HepG2 (cell line): ENCODE results near the gene DNAJC8. TPM values are rescaled to one million over a fixed set of nuclear protein-coding genes. Genes with fewer than 3 reads are reported as not detected.

Source experiments
- ATAC-seq: fragments of 200-7000 bp; cut with Tn5 transposase; 3 replicates; pipeline ENCODE4 v1.9.1; 2020; ENCODE audit warnings: mild to moderate bottlenecking, moderate library complexity
- BruUV-seq: library from RNA; stranded (reverse); fragments of 400-500 nt; replicated peaks from 2 replicates; lab custom pipeline; 2021; lab: Mats Ljungman, UMichigan
- CTCF ChIA-PET: fragments of 300-600 bp; formaldehyde crosslinking; extraction: SDS; loops from one replicate; lab custom pipeline; 2021; ENCODE audit warnings: low total read pairs, inconsistent platforms, low intra/inter-chr PET ratio; lab: Yijun Ruan, JAX
- POLR2A ChIA-PET: fragments of 350-600 bp; sonication (Branson Sonifier 250); formaldehyde crosslinking; loops from one replicate; lab custom pipeline; 2020; ENCODE audit warnings: antibody characterized with exemption, inconsistent platforms; lab: Yijun Ruan, JAX
- DNase-seq: peaks from one replicate; pipeline ENCODE4 v3.0.0-alpha.2; 2015; ENCODE audit warnings: low spot score
- FAIRE-seq: peaks from 3 replicates; lab custom pipeline; 2011; peaks lifted over from hg19 to GRCh38; lab: Jason Lieb, UNC
- H2AFZ ChIP-seq: one replicate; pipeline ENCODE4 v1.6.1; 2011; ENCODE audit warnings: low read length, inconsistent platforms
- H3K27ac ChIP-seq: fragments of 300-600 bp; 3 replicates; pipeline ENCODE4 v1.8.0; 2011; ENCODE audit warnings: mixed run types, mild to moderate bottlenecking, mixed read lengths, low read length, inconsistent platforms; ENCODE audit not compliant: insufficient read depth; ENCODE audit errors: extremely low read length
- H3K27me3 ChIP-seq, 2 experiments: fragments of 200-600 bp in 1 of 2; 2 replicates in 1 of 2; 3 replicates in 1 of 2; pipeline versions ENCODE4 v1.6.0 to v1.8.0; 2011; ENCODE audit warnings: low read length in 2 of 2, mild to moderate bottlenecking in 2 of 2, moderate library complexity in 2 of 2, inconsistent platforms in 1 of 2; ENCODE audit not compliant: insufficient read depth in 2 of 2, control insufficient read depth in 1 of 2
- H3K36me3 ChIP-seq, 2 experiments: fragments of 200-600 bp in 1 of 2; replicated peaks in 1 of 2; 2 replicates in 1 of 2; 3 replicates in 1 of 2; pipeline versions ENCODE4 v1.5.1 to v1.8.0; 2011; ENCODE audit warnings: low read length in 2 of 2, inconsistent platforms in 1 of 2; ENCODE audit not compliant: insufficient read depth in 2 of 2, control insufficient read depth in 1 of 2
- H3K4me1 ChIP-seq: 2 replicates; pipeline ENCODE4 v1.5.1; 2012; ENCODE audit warnings: low read length, inconsistent platforms; ENCODE audit not compliant: insufficient read depth
- H3K4me2 ChIP-seq: 2 replicates; pipeline ENCODE4 v1.6.0; 2011; ENCODE audit warnings: low read depth, low read length, inconsistent platforms
- H3K4me3 ChIP-seq, 3 experiments: fragments of 200-600 bp in 1 of 3; sonication (generic), shearing (Covaris generic) in 1 of 3; replicated peaks in 1 of 3; 2 replicates each; pipeline ENCODE4 v1.5.1; 2011 to 2016; ENCODE audit warnings: low read length in 3 of 3, inconsistent platforms in 2 of 3, low read depth in 2 of 3, mild to moderate bottlenecking in 2 of 3, control low read depth in 1 of 3, mixed read lengths in 1 of 3; ENCODE audit not compliant: insufficient read depth in 1 of 3
- H3K79me2 ChIP-seq: one replicate; pipeline ENCODE4 v1.6.1; 2011; ENCODE audit warnings: low read length, inconsistent platforms; ENCODE audit not compliant: insufficient read depth
- H3K9ac ChIP-seq: 2 replicates; pipeline ENCODE4 v1.6.0; 2011; ENCODE audit warnings: mild to moderate bottlenecking, low read depth, low read length, inconsistent platforms; ENCODE audit not compliant: insufficient read depth
- H3K9me3 ChIP-seq: 2 replicates; pipeline ENCODE4 v1.5.1; 2012; ENCODE audit warnings: mild to moderate bottlenecking, low read length
- H4K20me1 ChIP-seq: 2 replicates; pipeline ENCODE4 v1.6.0; 2011; ENCODE audit warnings: inconsistent platforms, mild to moderate bottlenecking, low read length, moderate library complexity; ENCODE audit not compliant: insufficient read depth
- ELF3 ChIP-seq: IDR thresholded peaks from 2 replicates; pipeline ENCODE4 v1.6.1; 2016; ENCODE audit warnings: missing genetic modification reagents, missing compliant biosample characterization
- WGBS: methylation state at CpG from one replicate; pipeline ENCODE4 v1.1.6; 2017; ENCODE audit warnings: low lambda C conversion rate; 5-methylcytosine and 5-hydroxymethylcytosine counted together
- in situ Hi-C: cut with HindIII; loops from 2 replicates; pipeline ENCODE4 v1.10.0; 2017; ENCODE audit warnings: low pct_unique_long_range_greater_than_20kb; ENCODE audit not compliant: extremely low pct_ligation_motif_present
- intact Hi-C: fragments of 100-400 bp; cut with micrococcal nuclease; formaldehyde crosslinking; loops from one replicate; pipeline ENCODE4 v1.10.0; 2022; ENCODE audit not compliant: unreplicated experiment
- polyA plus RNA-seq, 8 experiments: library from polyadenylated mRNA; depleted of rRNA in 3 of 8; stranded (reverse) in 7 of 8; unstranded in 1 of 8; fragments of >200 nt; fragmentation: Illumina TruSeq in 4 of 8; extraction: Trizol in 4 of 8; gene quantifications; 2 replicates each; pipeline versions ENCODE4 v1.2.1 to v1.2.3, GENCODE V29; 2011 to 2016; ENCODE audit warnings: low read depth in 4 of 8, missing spikeins in 1 of 8, mixed read lengths in 1 of 8; ENCODE audit not compliant: insufficient read depth in 1 of 8
- total RNA-seq, 5 experiments: library from RNA; depleted of rRNA; stranded (reverse); fragments of >200 nt; fragmentation: Illumina TruSeq; extraction: Trizol; gene quantifications; 2 replicates each; pipeline ENCODE4 v1.2.3, GENCODE V29; 2016; ENCODE audit warnings: low read depth in 1 of 5
- TF ChIP-seq, protein P1 (sequence below): sonication (generic); formaldehyde crosslinking; conservative IDR thresholded peaks from 2 replicates; pipeline ENCODE4 v1.4.0; 2020; ENCODE audit warnings: mild to moderate bottlenecking, missing genetic modification reagents, moderate library complexity
- TF ChIP-seq, protein P2 (sequence below): sonication (generic); formaldehyde crosslinking; IDR thresholded peaks from 2 replicates; pipeline ENCODE4 v1.4.0; 2020; ENCODE audit warnings: missing genetic modification reagents, borderline replicate concordance

Gene DNAJC8
- total and polyA plus RNA-seq, 2 of the 13 experiments (the other 11 are each of a cell fraction or from before 2014, with no cell fraction given), result 54.5 to 126 TPM

DNA sequence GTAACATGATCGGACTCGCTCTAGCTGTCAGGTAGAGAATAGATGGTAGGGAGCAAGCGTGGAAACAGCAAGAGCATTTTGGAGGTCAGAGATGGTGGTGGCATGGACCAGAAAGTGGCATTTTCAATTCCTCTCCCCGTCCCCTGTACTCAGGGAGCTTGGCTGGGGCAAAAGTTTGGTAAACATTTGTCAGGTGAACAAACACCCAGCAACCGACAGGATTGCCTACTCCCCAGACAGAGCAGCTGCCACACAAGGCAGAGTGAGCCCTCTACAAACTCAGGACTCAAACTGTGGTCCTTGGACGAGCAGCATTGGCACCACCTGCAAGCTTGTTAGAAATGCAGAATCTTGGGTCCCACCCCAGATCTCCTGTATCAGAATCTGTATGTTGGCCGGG, 70.7 kb downstream of the DNAJC8 start:
- intact Hi-C loops, result loop anchor here (10.0 kb wide), 1 partner anchor 67 kb away; no protein-coding TSS in a partner anchor
- BruUV-seq, result no TSS peak
- TF ChIP-seq ELF3 (CRISPR knock-in tag), result no peak
- TF ChIP-seq, protein P1, sequence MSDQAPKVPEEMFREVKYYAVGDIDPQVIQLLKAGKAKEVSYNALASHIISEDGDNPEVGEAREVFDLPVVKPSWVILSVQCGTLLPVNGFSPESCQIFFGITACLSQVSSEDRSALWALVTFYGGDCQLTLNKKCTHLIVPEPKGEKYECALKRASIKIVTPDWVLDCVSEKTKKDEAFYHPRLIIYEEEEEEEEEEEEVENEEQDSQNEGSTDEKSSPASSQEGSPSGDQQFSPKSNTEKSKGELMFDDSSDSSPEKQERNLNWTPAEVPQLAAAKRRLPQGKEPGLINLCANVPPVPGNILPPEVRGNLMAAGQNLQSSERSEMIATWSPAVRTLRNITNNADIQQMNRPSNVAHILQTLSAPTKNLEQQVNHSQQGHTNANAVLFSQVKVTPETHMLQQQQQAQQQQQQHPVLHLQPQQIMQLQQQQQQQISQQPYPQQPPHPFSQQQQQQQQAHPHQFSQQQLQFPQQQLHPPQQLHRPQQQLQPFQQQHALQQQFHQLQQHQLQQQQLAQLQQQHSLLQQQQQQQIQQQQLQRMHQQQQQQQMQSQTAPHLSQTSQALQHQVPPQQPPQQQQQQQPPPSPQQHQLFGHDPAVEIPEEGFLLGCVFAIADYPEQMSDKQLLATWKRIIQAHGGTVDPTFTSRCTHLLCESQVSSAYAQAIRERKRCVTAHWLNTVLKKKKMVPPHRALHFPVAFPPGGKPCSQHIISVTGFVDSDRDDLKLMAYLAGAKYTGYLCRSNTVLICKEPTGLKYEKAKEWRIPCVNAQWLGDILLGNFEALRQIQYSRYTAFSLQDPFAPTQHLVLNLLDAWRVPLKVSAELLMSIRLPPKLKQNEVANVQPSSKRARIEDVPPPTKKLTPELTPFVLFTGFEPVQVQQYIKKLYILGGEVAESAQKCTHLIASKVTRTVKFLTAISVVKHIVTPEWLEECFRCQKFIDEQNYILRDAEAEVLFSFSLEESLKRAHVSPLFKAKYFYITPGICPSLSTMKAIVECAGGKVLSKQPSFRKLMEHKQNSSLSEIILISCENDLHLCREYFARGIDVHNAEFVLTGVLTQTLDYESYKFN, result no peak
- TF ChIP-seq, protein P2, sequence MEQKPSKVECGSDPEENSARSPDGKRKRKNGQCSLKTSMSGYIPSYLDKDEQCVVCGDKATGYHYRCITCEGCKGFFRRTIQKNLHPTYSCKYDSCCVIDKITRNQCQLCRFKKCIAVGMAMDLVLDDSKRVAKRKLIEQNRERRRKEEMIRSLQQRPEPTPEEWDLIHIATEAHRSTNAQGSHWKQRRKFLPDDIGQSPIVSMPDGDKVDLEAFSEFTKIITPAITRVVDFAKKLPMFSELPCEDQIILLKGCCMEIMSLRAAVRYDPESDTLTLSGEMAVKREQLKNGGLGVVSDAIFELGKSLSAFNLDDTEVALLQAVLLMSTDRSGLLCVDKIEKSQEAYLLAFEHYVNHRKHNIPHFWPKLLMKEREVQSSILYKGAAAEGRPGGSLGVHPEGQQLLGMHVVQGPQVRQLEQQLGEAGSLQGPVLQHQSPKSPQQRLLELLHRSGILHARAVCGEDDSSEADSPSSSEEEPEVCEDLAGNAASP (CRISPR knock-in tag), result no peak
- Histone ChIP-seq H3K9me3 (no peaks in the 10 kb centered on the region), H2AFZ (no peak overlapping the region), H4K20me1 (no peaks in the 10 kb centered on the region), H3K9ac (no peak overlapping the region), H3K36me3 (no peaks in the 10 kb centered on the region), H3K27me3 (0 out of 5 replicates have a peak, but pooled peaks cover 0 to 3% of the 10 kb centered on the region in 2 experiments), H3K4me3 (no peak overlapping the region), H3K4me1 (peaks cover 12% of the 10 kb centered on the region), H3K79me2 (no peaks in the 10 kb centered on the region), H3K27ac (no peak overlapping the region), H3K4me2 (no peak overlapping the region)
- DNase-seq (no peak), FAIRE-seq (no peak), ATAC-seq (no peak)
- 60% methylated on average over 6 of the region's 7 CpGs for WGBS
- ChIA-PET POLR2A (no interaction called here), CTCF (no interaction called here)
- in situ Hi-C loops, result no loop called here
